GM21723 (cell line): Measurements from ENCODE around the gene B3GNT4.
"Not testable (repeated sequence)": the region's sequence is repeated elsewhere in the genome, so short reads cannot be mapped to it uniquely, and the experiment has no call there.

Experiments
- ATAC-seq: cut with Tn5 transposase; IDR thresholded peaks from one replicate; pipeline ENCODE4 v1.9.1; 2021; ENCODE audit warnings: mild to moderate bottlenecking, moderate library complexity; ENCODE audit not compliant: unreplicated experiment

The B3GNT4 gene

GRCh38 chr12:122208073-122208820 lies 4.7 kb downstream of the B3GNT4 start:
- ATAC-seq = no peak

DNA sequence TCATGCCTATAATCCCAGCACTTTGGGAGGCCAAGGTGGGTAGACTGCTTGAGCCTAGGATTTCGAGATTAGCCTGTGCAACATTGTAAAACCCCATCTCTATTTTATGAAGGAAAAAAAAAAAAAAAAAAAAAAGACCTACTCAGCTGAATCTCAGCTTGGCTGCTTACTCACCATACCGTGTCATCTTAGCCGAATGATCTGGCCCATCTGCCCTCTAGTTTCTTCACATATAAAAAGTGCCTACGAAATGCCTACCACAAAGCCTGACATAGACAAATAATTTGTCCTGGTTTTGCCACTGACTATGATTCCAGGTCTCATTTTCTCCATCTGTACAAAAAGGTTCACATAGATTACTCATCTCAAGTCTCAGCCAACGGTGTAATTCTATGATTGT lies 12.3 kb downstream of the B3GNT4 start:
- ATAC-seq = no peak

GRCh38 chr12:122216445-122216844 lies 12.9 kb downstream of the B3GNT4 start:
- ATAC-seq = no peak

GRCh38 chr12:122225683-122226365 lies 22.3 kb downstream of the B3GNT4 start, which contains the start of gene DIABLO:
Gene DIABLO (minus strand): TSS chr12:122226052. CDS start chr12:122226014, 38 bp downstream.
- ATAC-seq = peak; percentile 91

- no peak for ATAC-seq
These were observed 23.0 kb downstream of the B3GNT4 start for GRCh38 chr12:122226366-122227125.

- no peak for ATAC-seq
These were observed 23.8 kb downstream of the B3GNT4 start for GRCh38 chr12:122227341-122227740.

- no peak for ATAC-seq
These were observed 24.6 kb downstream of the B3GNT4 start for GRCh38 chr12:122228092-122228491.

DNA sequence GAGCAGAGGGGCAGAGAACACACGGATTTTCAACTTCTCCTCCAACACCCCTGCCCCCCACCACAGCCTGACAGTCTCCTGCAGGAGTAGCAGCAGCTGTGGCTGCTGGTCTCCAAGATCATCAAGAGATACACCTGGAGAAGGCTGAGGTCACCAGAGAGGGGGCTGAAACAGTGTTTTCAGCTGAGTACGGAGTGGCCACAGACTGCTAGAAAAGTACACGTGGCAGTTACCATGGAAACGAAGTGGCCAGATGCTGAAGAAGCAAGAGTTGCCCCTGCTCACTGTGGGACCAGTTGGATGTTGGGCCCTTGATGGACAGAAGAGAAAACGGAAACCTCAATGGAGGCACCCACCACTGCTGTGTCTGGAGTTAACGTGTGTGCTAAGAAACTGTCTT lies 27.3 kb downstream of the B3GNT4 start:
- no peak for ATAC-seq

DNA sequence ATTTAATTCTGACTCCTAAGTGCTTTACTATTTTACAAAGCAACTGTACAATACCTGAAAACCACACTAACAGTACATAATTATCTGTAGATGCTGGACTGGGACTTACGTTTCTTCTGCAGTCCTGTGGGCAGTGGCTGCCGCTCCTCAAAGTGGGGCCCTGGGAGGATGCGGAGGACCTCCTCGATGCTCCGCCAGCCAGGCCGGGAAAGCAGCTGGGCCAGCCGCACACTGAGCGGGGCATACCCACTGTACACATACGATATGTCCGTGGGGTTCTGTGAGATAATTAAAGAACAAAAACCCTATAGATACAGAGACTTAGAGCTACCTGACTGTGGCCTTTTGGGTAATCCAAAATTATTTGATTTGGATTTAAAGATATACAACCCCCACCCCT lies 29.2 kb downstream of the B3GNT4 start:
- ATAC-seq = no peak

- no peak for ATAC-seq
These were observed 32.2 kb downstream of the B3GNT4 start for GRCh38 chr12:122235741-122236140.

GRCh38 chr12:122238861-122239260 lies 35.4 kb downstream of the B3GNT4 start:
- no peak for ATAC-seq

- no peak for ATAC-seq
These were observed 40.5 kb downstream of the B3GNT4 start for GRCh38 chr12:122243965-122244364.

DNA sequence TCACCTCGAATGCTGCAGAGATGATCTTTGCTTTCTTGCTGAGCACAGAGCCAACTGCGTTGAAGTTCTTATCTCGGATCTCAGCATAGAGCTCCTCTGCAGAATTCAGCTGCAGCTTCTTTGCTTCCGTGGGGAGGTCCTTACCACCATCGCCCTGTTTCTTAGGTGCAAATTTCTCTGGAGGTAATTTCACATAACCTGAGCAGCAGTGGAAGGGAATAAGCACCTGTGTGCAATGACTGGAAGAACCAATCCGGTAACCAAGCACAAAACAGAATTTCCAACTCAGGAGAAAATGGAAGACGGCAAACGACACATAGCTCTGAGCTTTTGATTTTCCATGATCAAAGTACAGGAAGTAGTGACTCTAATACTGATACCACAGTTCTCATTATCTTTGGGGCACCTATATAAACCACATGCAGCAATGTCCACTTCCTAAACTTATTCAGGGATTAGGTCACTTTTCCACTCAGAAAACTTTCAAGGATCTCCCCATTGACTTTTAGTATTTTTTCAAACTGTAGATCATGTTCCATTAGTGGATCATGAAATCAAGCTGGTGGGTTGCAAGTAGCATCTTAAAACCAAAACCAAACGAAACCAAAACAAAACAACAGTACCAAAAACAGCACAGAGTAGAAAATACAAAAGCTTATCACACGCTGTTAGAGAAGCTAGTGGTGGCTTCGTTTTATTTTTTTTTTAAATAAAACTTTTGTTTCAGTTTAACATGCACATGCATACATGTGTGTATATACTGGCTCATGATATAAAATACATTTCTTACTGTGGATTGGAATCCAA lies 41.3 kb downstream of the B3GNT4 start:
- no peak for ATAC-seq

DNA sequence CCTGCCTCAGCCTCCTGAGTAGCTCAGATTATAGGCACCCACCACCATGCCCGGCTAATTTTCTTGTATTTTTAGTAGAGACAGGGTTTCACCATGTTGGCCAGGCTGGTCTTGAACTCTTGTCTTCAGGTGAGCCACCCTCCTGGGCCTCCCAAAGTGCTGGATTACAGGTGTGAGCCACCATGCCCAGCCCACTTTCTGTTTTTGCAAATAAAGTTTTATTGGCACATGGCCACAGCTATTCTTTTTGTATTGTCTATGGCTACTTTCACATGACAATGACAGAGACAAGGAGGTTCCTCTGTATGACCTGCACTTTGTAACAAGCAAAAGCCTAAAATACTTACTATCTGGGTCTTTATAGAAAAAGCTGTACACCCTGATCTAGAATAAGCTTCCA lies 42.0 kb downstream of the B3GNT4 start:
- ATAC-seq = no peak

DNA sequence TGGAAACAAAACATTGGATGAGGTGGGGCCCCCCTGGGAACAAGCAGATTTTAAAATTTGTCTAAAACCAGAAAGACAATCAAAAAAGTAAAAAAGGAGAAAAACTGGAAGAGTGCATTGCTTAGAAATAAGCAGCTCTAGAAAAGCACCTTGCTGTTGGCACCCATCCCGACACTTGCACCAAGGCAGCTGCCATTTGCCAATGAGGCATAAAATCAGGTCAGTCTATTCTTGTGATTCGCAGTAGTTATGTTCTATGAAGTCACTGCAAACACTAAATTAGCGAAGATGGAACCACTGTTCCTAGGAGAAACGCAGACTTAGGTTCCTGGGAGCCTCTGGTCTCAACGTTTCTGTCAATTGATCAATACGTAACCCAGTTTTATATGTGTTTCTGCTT lies 46.5 kb downstream of the B3GNT4 start:
- ATAC-seq = no peak

GRCh38 chr12:122250536-122250935 lies 47.0 kb downstream of the B3GNT4 start:
- no peak for ATAC-seq

- ATAC-seq = not testable (repeated sequence)
These were observed 55.0 kb downstream of the B3GNT4 start for GRCh38 chr12:122258462-122258861.
